NCI-H82 treated with DMSO at 0.1 percent for 48 hours (cell line): ENCODE results near the gene HSD17B11.
"Not testable (repeated sequence)": the region's sequence is repeated elsewhere in the genome, so short reads cannot be mapped to it uniquely, and the experiment has no call there.

Source experiments
- DNase-seq: peaks from one replicate; lab custom pipeline; 2025; ENCODE audit not compliant: unreplicated experiment; lab: John Stamatoyannopoulos, UW

HSD17B11 gene

DNA sequence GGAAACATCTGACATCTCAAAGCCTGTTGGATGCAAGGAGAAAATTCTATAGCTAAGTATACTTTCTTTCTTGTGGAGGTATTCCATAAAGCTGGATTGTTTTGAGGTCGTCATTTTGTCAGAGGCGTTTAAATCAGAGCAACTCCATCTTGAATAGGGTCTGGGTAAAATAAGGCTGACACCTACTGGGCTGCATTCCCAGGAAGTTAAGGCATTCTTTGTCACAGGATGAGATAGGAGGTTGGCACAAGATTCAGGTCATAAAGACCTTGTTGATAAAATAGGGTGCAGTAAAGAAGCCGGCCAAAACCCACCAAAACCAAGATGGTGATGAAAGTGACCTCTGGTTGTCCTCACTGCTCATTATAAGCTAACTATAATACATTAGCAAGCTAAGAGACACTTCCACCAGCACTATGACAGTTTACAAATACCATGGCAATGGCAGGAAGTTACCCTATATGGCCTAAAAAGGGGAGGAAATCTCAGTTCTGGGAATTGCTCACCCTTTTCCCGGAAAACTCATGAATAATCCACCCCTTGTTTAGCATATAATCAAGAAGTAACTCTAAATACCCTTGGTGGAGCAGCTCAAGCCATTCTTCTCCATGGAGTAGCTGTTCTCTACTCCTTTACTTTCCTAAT, 80.2 kb downstream of the HSD17B11 start:
- DNase-seq = no peak

DNA sequence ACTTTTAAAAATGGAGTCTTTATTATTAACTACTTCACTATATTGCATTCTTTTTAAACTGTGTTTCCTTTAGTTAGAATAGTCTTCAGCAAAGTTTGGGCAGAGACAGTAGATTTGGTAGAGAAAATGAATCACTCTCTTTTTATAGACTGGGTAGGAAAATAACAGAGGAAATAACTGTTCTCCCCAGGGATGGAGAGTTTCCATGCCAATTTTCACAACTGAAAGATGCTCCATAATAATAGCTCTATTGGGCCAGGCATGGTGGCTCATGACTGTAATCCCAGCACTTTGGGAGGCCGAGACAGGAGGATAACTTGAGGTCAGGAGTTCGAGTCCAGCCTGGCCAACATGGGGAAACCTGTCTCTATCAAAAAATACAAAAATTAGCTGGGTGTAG, 81.4 kb downstream of the HSD17B11 start:
- no peak for DNase-seq

DNA sequence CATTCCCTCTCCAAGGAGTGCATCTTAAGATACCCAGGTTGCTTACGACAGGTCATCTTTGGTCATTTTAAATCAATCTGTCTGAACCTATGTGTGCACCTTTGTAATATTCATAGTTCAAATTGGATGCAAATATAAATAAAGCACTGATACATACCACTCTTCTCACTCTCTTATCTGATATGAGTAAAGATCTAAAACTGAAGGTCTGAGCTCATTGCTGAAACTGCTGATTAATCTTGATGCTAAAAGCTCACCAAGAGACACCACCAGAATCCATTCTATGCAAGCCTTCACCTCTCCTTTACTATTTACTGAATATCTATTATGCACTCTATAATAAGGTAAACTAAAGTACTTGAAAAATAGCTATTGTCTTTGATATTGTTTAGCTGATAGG, 84.9 kb downstream of the HSD17B11 start:
- no peak for DNase-seq

- no peak for DNase-seq
Observed at GRCh38 chr4:87305562-87305961, 85.4 kb downstream of the HSD17B11 start.

DNA sequence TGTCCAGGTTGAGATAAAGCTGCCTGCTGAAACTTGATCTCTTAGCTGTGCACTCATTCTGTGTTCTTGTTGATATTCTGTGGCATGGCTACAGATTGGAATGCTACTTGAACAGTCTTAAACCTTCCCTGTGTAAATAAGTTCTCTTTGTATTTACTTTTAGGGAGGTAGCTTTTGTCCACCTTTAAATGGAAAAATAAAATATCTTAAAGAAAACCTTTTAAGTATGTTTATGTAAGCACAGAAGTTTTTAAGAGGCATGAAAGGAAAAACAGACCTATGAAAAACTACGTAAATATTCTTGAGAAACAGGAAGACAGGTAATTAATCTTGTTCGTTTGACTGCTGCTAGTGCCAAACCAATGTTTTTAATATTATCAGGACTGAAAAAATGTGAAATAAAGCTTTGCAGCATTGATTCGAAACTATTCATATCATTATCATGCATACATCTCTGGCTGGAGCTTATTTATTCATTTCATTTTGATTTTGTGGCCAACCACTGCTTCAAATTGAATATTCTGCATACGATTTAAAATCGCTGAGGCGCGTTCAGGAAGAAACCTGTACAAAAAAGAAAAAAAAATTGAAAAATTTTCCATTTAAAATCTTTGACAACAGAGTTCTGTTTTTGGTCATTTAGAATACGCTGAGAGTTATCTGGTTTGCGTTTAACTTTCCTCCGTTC, 86.1 kb downstream of the HSD17B11 start:
- no peak for DNase-seq

DNA sequence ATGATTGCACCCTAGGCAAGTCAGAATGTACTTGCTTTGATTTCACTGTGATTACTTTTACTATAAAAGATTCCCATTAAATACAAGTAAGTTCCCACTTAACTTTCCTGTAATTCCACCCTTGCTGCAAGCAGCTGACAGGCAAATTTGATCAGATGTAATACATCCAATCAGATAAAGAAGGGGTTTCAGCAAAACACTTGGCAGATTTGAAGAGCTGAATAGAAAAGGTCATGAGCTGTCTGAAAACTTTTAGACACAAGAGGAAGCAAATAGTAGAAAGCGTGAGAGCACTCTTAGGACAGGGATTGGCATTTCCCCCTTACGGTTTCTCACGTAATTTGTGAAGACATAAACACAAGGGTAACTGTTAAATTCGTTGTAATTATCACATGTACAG, 91.1 kb downstream of the HSD17B11 start:
- no peak for DNase-seq

DNA sequence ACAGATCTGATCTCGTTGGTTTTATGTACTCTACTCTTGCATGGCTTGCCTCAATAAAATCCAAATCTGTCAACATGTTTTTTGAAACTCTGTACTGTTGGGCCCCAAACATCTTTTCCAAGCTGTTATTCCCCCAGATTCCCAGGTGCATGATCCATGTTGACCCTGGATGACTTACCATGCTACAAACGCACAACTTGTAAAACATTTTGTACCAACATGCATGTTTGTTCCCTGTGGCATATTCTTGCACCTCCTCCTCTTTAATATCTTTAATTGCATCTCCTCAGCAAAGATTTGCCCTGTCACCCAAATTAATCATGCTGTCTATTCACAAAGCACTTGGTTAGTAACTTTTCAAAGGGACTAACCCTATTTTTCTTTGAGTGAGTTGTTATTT, 92.6 kb downstream of the HSD17B11 start:
- no peak for DNase-seq

DNA sequence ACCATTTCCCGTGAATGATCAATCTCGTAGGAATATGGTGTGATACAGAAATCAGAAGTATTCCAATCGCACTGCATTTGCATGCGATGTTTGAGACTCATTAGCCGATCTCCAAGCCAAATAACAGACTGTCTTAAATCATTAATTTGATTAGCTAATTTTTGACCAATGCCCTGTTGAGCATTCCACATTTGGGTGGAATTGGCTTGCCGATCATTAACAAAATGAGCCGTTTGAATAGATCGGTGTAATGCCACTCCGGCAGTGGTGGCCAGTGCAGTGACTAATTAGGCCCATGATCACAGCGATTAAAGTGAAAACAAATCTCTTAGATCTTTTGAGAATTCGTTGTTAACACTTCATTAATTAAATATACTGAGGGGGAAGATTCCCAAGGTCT, 96.1 kb downstream of the HSD17B11 start:
- not testable (repeated sequence) for DNase-seq

- not testable (repeated sequence) for DNase-seq
Observed at GRCh38 chr4:87293889-87294288, 97.1 kb downstream of the HSD17B11 start.

DNA sequence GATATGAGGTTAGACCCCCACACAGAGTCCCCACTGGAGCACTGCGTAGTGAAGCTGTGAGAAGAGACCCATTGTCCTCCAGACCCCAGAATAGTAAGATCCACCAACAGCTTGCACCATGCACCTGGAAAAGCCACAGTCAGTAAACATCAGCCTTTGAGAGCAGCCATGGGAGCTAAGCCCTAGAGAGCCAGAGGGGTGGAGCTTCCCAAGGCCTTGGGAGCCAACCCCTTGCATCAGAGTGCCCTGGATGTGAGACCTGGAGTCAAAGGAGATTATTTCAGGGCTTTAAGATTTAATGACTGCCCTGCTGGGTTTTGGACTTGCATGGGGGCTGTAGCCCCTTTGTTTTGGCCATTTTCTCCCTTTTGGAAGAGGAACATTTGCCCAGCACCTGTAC, 104.0 kb downstream of the HSD17B11 start:
- no peak for DNase-seq
